ENCODE data around the gene TXNRD2. TPM values are rescaled to one million over a fixed set of nuclear protein-coding genes. Genes with fewer than 3 reads are reported as not detected.

Gene TXNRD2
- total RNA-seq, 1 experiment from 2014 or later, result 29.5 TPM

- no peaks in the 10 kb centered on the region for H3K36me3 ChIP-seq (ENCODE audit: control insufficient read depth, insufficient read depth, low read length)
- intact Hi-C loops (cut with micrococcal nuclease; ENCODE audit: unreplicated experiment) (no loop called here), in situ Hi-C loops (cut with HindIII; ENCODE audit: low pct_unique_long_range_greater_than_20kb, low sequenced_read_pairs) (no loop called here)
- DNase-seq (ENCODE audit: low read depth, low spot score), result no peak
- CTCF ChIA-PET, result no interaction called here
- no peak overlapping the region for H3K4me3 ChIP-seq (ENCODE audit: low read depth in 2 of 2, low read length in 2 of 2)
- ATAC-seq, result no peak
- 0 out of 2 replicates have a peak overlapping the region, but pooled peaks have one; percentile 44 for H3K27ac ChIP-seq (ENCODE audit: low read length)
- H3K4me1 ChIP-seq (ENCODE audit: control insufficient read depth, insufficient read depth, low read length), result peaks cover 37% of the 10 kb centered on the region
- no peak for TF ChIP-seq TCF7L2 (IDR thresholded peaks at IDR 0.05; ENCODE audit: low read depth, low read length)
- BruUV-seq (replicated peaks), result no TSS peak
- no peaks in the 10 kb centered on the region for H3K9me3 ChIP-seq (ENCODE audit: control insufficient read depth, insufficient read depth, low read depth, low read length)
- POLR2A ChIA-PET, result no interaction called here
- no peaks in the 10 kb centered on the region for H3K27me3 ChIP-seq (ENCODE audit: control insufficient read depth, insufficient read depth, low read length)
Observed at GRCh38 chr22:19871023-19871844, 70.4 kb downstream of the TXNRD2 start.

GRCh38 chr22:19870153-19871022, 71.2 kb downstream of the TXNRD2 start:
- CTCF ChIA-PET, result no interaction called here
- Histone ChIP-seq H3K27me3 (ENCODE audit: control insufficient read depth, insufficient read depth, low read length) (no peaks in the 10 kb centered on the region), H3K9me3 (ENCODE audit: control insufficient read depth, insufficient read depth, low read depth, low read length) (no peaks in the 10 kb centered on the region), H3K4me1 (ENCODE audit: control insufficient read depth, insufficient read depth, low read length) (peaks cover 28% of the 10 kb centered on the region), H3K27ac (ENCODE audit: low read length) (peak overlapping the region; percentile 44; the same call in 1 of the 2 replicates), H3K4me3 (ENCODE audit: low read depth in 2 of 2, low read length in 2 of 2) (no peak overlapping the region), H3K36me3 (ENCODE audit: control insufficient read depth, insufficient read depth, low read length) (no peaks in the 10 kb centered on the region)
- POLR2A ChIA-PET, result no interaction called here
- in situ Hi-C loops (cut with HindIII; ENCODE audit: low pct_unique_long_range_greater_than_20kb, low sequenced_read_pairs), result no loop called here
- BruUV-seq (replicated peaks), result no TSS peak
- ATAC-seq, result no peak
- no peak for DNase-seq (ENCODE audit: low read depth, low spot score)
- no peak for TF ChIP-seq POLR2AphosphoS5 (IDR thresholded peaks at IDR 0.05; ENCODE audit: low read depth, low read length)
- no peak for TF ChIP-seq REST (IDR thresholded peaks at IDR 0.05; ENCODE audit: insufficient read depth in 1 of 2, low read depth in 2 of 2, low read length in 1 of 2)
- TF ChIP-seq CTCF (IDR thresholded peaks at IDR 0.05), result no peak
- TF ChIP-seq SIN3A (IDR thresholded peaks at IDR 0.05; ENCODE audit: borderline replicate concordance, insufficient read depth, low read depth, low read length), result no peak
- no peak for TF ChIP-seq TCF7L2 (IDR thresholded peaks at IDR 0.05; ENCODE audit: low read depth, low read length)
- intact Hi-C loops (cut with micrococcal nuclease; ENCODE audit: unreplicated experiment), result no loop called here

Measured in Panc1 (cell line).